ENCODE data around the gene WDR44.
A peak's percentile ranks its signal among the peaks of the same experiment; 100 is the strongest.
"Not testable (repeated sequence)": the region's sequence is repeated elsewhere in the genome, so short reads cannot be mapped to it uniquely, and the experiment has no call there.

The WDR44 gene, protein sequence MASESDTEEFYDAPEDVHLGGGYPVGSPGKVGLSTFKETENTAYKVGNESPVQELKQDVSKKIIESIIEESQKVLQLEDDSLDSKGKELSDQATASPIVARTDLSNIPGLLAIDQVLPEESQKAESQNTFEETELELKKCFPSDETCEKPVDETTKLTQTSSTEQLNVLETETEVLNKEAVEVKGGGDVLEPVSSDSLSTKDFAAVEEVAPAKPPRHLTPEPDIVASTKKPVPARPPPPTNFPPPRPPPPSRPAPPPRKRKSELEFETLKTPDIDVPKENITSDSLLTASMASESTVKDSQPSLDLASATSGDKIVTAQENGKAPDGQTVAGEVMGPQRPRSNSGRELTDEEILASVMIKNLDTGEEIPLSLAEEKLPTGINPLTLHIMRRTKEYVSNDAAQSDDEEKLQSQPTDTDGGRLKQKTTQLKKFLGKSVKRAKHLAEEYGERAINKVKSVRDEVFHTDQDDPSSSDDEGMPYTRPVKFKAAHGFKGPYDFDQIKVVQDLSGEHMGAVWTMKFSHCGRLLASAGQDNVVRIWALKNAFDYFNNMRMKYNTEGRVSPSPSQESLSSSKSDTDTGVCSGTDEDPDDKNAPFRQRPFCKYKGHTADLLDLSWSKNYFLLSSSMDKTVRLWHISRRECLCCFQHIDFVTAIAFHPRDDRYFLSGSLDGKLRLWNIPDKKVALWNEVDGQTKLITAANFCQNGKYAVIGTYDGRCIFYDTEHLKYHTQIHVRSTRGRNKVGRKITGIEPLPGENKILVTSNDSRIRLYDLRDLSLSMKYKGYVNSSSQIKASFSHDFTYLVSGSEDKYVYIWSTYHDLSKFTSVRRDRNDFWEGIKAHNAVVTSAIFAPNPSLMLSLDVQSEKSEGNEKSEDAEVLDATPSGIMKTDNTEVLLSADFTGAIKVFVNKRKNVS

DNA sequence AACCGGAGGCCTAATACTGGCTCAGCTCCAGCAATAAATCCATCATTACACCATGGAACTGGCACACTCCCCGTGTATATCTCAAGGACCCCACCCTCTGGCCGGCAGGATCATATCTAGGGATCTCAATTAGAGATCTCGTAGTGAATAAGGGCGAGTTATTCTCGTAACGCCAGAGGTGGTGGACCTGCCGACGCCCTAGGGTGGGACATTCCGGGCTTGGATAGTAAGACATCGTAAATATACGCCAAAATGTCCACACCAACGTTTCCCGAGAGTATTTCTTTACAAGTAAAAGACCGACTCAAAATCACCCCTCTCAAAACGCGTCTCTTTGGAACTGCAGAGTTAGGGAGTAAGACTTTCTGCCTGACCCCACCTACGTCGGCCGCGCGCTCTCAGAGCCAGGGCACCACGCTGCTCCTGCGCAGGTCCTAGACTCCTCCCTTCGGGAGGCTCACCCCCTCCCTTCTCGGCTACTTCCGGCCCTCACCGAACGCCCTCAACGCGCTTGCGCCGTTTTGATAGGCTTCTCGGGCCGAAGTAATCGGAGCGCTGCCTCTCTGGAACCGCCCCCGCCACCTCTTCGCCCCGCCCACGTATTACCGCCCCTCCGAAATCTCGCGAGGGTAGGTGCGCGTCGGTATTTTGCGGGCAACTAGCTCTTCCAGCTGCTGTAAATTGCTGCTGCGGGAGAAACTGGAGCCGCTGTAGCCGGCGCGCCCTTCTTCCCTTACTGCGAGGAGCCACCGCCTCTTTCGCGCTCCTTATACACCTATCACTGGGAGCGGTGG, at the start of gene WDR44:
Gene WDR44 (plus strand): TSS at position 643 of the 794 bp plus-strand sequence. CDS start 398 bp downstream, outside the sequence.
- DNase-seq (ENCODE audit: low spot score) = peak; percentile 89

DNA sequence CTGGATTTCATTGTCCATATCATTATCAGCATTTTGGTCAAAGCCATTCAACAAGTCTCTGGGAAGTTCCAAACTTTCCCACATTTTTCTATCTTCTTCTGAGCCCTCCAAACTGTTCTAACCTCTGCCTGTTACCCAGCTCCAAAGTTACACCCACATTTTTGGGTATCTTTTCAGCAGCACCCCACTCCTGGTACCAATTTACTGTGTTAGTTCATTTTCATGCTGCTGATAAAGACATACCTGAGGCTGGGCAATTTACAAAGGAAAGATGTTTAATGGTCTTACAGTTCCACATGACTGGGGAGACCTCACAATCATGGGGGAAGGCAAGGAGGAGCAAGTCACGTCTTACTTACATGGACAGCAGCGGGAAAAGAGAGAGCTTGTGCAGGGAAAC, 40.1 kb upstream of the WDR44 start:
- DNase-seq (ENCODE audit: low spot score) = not testable (repeated sequence)

DNA sequence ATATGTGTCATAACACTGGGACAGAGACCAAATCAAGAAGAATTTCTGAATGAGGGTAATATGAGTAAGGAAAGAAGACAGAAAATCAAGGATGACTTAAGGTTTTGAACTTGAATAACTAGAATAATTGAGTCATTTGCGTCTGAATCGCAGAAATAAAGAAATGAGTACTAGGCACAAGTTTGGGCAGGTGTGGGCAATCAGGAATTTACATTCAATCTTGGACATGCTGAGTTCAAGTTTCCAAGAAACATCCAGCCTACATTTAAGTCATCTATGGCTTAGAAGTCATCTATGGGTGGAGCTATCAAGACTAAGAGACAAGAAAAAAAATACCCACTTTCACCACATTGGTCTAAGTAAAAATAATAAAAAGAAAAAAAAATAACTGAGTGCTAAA, 30.4 kb upstream of the WDR44 start:
- DNase-seq (ENCODE audit: low spot score) = no peak

DNA sequence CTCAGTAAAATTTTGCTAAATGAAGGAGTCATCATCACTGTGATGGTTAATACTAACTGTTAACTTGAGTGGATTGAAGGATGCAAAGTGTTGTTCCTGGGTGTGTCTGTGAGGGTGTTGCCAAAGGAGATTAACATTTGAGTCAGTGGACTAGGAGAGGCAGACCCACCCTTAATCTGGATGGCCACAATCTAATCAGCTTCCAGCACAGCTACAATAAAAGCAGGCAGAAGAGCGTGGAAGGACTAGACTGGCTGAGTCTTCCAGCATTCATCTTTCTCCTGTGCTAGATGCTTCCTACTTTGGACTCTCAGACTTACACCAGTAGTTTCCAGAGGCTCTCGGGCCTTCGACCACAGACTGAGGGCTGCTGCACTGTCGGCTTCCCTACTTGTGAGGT, 21.3 kb upstream of the WDR44 start:
- no peak for DNase-seq (ENCODE audit: low spot score)

DNA sequence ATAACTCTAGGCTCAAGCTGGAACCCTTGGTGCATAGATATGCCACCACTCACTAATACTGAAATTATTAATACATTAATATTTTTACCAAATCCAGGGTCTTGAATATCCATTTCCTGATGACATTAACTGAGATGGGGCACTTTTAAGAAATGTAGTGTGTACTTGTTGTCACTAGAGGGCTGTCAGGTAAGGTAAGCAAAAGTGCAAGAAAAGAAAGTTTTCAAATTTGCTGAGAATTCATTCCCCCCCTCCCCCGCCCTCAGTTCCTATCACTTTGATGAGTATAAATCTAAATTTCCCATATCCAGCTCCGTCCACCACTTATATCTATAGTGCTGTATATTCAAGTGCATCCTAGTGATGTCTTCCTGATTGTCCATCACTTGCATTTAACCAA, 20.5 kb upstream of the WDR44 start:
- no peak for DNase-seq (ENCODE audit: low spot score)

DNA sequence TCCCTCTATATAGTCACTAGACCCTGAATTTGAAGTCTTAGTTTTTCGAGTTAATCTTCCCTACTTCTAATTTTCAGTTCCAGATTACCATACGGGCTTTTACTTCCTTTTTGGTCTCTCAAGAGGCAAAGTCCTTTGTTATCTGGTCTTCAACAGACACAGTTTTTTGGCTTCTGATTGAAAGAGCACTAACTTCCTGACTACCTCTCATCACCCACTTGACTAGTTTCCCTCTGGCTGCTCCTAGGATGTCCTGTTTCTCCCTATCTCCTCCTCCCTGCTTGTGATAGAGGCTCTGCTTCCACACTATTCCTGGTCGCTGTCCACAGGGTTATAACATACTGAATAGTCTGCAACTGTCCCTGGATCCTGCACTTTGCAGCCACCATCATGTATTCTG, 16.7 kb upstream of the WDR44 start:
- no peak for DNase-seq (ENCODE audit: low spot score)

DNA sequence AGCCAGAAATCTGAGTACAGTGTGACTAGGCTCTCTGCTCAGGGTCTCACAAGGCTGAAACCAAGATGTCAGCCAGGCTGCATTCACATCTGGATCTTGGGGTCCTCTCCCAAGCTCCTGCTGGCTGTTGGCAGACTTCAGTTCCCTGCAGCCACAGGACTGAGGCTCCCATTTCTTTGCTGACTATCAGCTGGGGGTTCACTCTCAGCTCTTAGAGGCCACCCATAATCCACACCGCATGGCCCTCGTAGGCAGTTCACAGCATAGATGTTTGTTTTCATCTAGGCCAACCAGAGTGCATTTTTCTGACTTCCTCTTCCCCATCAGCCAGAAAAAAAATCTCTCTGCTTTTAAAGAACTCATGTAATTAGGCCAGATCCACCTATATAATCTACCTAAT, 8.2 kb upstream of the WDR44 start:
- no peak for DNase-seq (ENCODE audit: low spot score)

DNA sequence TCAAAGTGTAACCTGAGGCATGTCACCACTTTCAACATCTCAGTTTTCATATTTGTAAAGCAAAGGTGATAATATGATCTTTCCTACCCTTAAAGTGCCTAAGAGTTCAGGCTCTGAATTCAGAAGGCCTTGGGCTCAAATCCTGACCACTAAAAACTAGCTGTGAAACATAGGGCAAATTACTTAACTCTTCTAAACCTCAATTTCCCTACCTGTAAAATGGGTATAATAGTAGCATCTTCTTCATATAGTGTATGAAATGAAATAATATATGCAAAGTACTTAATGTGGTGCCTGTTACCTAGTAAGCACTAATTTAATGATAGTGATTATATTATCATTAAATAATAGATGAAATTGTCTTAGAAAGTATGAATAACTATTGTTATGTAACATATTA, 7.0 kb upstream of the WDR44 start:
- no peak for DNase-seq (ENCODE audit: low spot score)

DNA sequence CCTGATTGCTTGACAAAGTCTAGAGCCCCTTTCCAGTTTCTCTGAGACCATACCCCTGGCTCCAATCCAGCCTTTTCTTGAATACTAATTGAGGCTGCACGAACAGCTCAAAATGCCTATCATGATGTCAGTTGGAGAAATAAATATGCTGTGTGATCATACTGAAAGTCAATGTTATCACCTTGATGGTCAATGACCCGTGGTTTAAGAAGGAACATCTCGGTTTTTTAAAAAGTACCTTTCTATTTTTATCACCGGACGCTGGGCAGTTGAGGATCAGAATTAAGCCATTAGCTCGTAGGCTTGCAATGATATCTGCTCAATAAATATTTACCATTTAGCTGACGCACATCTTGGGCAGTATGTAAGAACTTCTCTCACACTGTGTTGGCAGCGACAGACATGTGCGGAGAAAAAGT, 852 bp upstream of the WDR44 start:
- no peak for DNase-seq (ENCODE audit: low spot score)

DNA sequence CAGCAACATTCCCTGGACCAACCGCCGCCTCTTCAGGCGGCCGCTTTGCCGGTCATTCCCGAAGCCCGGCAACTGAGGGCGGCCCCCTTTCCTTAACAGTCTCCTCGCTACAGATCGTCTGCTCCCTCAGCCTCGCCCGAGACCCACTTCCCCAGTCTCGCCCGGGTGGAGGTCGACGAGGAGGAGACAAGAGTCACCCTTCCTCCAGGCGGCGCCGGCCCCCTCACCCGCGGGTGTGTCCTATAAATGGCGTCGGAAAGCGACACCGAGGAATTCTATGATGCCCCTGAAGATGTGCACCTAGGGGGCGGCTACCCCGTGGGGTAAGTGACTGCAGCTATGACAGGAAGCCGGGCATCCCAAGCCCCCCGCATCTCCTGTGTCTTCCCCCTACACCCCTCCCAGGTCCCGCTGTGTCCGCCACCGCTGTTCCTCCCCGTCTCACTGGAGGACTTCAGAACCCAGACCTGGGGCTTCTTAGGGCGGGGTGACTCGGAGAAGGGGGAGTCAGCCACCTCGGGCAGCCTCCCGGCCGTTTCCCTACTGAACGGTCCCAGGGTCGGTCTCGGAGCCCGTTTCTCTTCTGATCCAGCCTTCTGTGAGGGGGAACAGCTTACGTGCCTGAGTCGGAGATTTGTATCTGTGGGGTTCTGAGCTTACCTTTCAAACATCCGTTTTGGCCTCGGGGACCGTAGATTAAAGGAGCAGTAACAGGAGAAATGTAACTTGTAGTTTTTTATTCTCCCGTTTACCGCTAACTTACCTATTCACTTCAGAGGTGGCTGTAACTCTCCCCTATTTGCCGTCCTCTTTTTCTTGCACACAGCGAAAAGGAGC, 570 bp downstream of the WDR44 start:
- peak; percentile 18 for DNase-seq (ENCODE audit: low spot score)

DNA sequence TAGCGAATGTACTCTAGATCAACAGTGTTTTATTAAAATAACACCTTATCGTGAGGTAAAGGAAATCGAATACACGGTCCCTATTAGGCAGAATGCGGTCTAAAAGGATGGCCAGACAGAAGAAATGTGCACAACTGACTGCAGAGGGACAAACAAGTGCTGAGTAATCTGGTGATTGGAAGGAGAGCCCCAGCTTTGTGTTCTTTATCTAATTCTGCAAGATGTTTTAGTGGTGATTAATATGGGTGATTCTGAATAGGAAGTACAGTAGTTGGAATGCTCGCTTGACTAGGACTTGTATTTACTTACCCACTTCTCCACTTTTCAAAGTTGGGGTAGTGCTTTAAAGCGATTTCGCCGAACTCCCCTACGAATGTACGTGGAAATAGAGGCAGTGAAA, 1.2 kb downstream of the WDR44 start:
- peak; percentile 26 for DNase-seq (ENCODE audit: low spot score)

DNA sequence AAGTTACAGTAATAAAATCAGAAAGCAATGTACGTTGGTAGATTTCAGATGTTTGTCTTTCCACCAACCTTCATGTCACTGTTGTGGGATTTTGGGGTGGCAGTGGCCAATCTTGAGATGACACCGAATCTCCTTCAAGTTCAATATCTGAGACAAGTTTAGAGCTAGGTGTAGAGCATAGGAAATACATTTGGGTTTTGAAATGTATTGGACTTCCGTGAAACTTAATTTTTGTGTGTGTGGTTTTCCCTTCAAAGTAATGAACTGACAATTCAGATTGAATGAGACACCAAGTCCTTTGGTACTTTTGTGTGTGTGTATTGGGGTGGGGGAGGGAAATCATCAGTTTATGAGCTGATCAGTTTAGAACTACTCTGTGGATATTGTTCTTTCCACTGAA, 1.8 kb downstream of the WDR44 start:
- DNase-seq (ENCODE audit: low spot score) = no peak

DNA sequence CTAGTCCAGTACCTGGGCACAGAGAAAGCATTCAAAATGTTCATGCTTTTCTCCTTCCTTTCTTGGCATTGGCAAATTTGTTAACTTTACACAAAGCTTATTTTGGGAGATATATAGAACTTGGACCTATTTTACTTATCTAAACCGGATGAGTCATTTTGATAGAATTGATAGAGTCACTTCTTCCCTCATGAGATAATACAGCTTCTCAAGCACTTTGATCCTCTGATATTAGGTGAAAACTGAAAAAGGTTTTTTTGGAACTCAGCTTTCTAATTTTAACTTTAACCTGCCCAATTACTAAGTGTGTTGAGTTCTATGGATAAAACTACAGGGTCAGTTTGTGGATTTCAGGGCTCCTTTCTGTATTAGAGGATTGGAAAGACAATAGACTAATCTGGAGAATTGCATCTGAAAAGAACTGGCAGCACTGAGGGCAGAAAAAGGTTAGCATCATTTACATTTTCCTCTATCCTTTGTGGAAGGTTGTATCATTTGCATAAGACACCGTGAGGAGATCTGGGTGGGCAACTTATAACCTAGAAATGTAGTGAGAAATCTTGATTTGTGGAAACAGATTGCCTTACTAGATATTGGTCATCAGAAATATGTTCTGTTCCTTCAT, 2.4 kb downstream of the WDR44 start:
- DNase-seq (ENCODE audit: low spot score) = no peak

DNA sequence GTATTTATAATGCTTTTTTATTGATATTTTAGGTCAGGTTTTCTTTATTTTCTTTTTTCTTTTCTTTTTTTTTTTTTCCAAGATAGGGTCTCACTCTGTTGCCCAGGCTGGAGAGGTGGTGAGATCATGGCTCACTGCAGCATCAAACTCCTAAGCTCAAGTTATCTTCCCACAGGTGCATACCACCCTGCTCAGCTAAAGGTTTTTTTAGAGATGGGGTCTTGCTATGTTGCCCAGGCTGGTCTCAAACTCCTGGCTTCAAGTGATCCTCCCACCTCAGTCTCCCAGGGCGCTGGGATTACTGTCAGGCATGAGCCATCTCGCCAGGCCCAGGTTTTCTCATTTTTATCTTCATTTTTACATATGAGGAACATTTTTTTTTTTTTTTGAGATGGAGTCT, 3.3 kb downstream of the WDR44 start:
- DNase-seq (ENCODE audit: low spot score) = no peak

DNA sequence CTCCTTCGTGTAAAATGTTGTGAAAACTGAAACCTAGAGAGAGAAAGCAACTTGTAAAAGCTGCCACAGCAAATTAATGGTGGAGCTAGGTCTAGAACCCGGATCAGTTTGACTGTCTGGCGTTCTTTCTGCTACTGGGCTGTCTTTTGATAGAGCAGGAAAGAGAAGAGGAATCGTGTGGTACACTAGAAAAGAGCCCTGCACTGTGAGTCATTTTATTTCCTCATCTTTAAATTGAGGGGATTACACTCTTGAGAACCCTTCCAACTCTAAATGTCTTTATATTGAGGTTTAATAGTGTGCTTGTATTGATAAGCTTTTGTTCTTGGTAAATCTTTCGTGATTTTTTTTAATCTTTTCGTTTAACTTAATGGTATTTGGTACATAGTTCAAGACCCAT, 4.3 kb downstream of the WDR44 start:
- no peak for DNase-seq (ENCODE audit: low spot score)

DNA sequence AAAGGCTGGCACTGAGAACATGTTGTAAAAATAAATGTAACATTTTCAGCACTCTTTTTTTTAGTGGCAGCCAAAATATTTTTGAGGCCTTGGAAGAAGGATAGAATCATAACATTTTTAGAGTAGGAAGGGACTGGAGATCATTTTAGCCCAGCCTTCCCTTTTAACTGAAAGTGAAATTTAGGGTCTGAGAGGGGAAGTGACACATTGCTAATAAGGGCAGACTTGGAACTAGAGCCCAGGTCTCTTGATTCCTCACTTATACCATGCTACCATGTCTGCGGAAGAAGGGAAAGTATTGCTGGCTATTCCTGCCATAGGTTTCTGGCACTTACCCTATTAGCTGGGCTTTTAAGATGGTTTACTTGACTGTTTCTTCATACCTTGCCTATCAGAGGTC, 4.8 kb downstream of the WDR44 start:
- DNase-seq (ENCODE audit: low spot score) = no peak

DNA sequence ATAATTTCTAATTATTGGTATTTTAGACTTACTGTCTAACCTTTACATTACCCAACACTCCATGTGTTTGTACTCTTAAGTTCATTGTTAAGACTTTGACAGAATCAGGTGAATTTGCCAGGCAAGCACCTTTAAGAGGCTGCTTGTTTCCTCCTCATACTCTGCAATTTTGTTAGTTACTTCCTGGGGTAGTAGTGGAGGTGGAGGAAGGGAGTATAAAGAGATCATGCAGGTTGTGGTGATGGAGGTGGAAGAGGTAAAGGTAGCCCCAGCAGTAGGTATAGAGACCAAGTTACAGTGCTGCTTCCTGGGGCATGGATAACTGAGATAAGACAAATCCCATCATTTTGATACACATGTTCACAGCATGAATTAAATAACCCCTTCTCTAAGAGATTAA, 6.7 kb downstream of the WDR44 start:
- no peak for DNase-seq (ENCODE audit: low spot score)

DNA sequence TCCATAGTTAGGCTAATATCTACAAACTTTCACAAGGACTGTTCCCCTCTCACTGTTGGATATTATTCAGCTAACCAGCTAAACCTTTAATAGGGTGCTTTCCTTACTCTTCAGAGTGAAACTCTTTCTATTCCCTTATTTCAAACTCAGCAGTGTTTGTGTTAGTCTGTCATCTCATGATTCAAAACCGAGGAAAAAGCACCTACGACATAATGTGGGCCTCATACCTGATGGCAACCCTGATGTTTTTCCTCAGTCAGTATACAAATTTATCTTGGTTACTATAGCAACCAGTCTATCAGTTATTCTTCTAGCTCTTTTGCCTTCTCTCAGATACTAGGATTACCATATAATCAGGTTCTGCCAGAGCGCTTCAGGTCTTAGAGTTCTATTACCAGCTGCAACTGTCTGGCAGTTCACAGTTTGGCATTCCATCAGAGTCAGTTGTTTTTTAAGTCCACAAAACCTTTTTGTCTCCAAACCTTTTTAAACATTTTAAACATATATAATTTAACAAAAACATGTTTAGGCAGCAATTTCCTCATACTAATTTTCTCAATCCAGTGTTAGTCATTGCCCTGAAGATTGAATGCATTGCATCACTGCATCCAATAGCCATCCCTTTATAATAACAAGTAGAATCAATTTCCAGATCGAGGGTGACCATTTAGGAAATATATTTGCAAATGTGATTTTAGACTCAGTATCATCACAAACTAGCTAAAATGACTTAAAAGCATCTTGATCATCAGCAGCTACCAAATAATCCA, 7.4 kb downstream of the WDR44 start:
- DNase-seq (ENCODE audit: low spot score) = no peak

DNA sequence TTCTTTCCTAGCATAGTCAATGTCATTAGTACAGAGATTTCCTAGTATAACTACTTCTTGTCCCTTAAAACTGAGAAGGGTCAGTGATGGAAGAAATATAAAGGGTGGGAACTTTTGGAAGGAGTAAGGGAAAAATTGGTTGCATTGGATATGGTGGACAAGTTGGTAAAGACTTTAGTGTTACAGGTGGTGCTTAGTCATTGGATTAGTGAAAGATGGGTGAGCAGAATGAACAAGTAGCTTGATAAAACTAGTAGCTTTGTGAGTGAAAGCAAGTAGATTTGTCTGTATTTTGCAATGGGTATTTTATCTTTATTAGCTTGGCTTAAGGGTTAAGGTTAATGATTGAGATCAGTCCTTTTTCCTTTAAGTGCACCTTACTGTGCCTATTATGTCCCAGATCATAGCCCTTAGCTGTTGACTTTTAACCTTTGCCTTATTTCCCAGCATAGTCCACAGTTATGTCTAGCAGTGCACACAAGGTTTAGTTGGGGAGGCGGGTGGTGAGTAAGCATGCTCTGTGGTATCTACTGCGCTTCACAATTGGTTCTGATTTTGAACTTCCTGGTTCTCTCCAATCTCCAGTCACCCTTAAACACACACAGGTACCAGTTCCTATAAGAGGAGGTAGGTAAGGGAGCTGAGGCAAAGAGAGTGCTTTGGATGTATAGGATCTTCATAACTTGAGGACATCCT, 9.5 kb downstream of the WDR44 start:
- no peak for DNase-seq (ENCODE audit: low spot score)

Data from AG08396 (cell line).